Colon (tissue), 2 donors: ENCODE measurements around the gene ATXN7L1.
"Not testable (repeated sequence)": the region's sequence is repeated elsewhere in the genome, so short reads cannot be mapped to it uniquely, and the experiment has no call there.

Experiments used
- FAIRE-seq: peaks from 2 replicates; lab custom pipeline; 2012; peaks lifted over from hg19 to GRCh38; lab: Jason Lieb, UNC
- donor health status: control.
- donor health status: control.

The ATXN7L1 gene

DNA sequence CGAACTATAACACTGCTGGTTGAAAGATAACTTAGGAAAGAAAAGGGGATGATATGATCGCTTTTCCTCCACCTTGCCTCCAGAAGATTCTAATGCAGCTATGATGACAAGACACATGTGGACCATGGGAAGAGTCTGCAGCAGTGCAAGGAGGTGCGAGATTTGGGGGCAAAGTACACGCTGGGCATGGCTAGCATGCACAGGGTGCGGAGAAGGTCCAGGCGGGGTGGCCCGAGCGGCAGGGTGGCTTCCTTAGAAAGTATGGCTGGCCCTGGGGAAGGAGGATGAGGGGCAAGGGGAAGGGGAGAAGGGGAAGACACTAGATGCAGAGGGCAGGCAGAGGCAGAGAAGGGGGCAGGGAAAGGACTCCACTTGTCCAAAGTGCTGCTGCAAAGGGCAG is 15.6 kb downstream of the ATXN7L1 start:
- no peak for FAIRE-seq

DNA sequence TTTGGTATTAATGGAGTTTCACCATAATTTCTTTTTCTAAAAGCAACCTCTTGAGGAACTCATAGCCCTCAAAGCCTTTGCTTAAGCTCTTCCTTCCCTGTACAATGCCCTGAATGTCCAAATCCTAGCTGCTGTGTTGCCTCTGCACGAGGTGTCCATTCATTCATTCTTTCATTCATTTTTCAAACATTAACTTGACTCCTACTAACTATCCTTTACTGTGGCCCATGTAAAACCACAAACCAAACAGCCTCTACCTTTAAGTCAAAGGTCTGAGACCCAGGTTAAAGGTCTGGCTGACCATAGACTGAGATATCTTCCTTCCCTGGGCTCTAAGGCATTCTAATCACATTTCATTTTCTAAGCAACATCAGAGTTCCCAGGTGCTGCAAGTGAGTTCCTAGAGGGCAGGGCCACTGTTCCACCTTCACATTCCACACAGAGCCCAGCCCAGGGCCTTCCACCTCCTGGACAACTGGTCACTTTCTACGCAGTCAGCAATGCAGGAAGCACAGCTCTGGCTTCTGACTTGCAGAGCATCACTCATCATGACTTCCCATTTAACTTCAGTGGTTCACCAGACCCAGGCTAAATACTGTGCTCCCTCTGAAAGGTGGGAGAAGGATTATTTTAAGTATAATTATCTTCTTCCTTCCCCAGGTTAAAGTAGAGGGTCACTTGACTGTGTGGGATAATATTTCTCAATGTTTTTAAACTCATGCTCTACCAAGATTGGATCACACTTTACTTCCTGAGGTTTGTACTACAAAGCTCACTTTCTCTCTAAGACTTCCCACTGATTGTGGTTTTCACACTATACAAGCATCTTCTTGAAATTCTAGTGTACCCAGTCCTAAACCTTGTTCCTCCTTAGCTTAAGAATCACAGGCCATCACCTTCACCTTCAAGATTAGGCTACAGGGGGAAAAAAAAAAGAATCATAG is 19.1 kb downstream of the ATXN7L1 start:
- no peak for FAIRE-seq

DNA sequence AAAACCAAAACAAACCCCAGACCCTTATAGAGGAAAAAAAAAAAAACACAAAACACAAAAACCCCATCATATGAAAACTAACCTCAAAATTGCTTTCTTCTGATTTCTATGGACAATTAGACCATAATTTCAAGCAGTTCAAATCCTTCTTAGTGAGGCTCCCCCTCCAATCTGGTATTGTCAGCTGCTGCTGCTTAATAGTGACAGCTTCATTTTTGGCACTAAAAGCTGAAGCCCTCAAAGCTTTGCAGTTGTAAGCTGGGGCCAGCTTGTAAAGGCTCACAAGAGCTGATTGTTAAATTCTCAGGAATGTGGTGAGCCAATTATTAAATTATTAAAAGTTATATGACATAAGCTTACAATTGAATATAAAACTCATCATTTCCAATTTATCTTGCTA is 21.9 kb downstream of the ATXN7L1 start:
- FAIRE-seq: no peak

DNA sequence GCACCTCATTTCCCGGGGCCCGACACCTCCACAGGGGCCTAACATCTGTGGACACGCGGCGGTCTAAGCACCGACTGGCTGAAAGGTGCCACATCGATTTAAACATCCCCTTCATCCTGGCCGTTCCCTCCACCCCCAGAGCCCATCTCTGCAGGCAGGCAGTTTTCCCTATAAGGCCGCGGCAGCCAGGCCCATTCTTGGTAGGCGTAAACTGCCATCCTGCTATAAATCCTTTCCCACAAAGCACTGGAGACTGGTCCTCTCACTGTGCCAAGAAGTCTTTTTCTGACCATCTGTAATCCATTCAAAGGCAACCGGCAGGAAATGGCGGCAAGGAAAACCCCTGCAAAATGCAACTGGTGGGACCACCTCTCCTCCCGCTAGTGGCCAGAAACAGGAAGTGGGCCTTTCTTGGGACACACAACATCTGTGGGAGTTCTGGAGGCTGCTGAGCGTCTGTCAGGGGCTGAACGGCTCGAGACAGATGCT is 22.4 kb downstream of the ATXN7L1 start:
- FAIRE-seq: no peak

DNA sequence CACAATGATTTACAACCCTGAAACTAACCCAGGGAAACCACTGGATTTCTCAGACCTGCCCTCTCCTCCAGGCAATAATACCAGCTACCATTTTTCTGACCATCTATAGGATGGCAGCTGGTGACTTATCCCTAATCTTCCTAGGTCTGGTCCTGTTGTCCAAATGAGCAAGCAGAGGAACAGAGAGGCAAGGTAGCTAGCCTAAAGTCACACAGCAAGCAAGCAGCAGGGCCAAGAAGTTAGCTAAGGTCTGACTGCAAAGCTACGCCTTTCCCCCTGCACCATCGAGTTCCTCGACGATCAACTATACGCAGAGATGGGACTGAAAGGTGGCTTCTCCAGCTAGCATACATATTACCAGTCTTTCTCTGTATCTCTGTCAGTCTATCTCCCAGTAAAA is 25.3 kb downstream of the ATXN7L1 start:
- no peak for FAIRE-seq

DNA sequence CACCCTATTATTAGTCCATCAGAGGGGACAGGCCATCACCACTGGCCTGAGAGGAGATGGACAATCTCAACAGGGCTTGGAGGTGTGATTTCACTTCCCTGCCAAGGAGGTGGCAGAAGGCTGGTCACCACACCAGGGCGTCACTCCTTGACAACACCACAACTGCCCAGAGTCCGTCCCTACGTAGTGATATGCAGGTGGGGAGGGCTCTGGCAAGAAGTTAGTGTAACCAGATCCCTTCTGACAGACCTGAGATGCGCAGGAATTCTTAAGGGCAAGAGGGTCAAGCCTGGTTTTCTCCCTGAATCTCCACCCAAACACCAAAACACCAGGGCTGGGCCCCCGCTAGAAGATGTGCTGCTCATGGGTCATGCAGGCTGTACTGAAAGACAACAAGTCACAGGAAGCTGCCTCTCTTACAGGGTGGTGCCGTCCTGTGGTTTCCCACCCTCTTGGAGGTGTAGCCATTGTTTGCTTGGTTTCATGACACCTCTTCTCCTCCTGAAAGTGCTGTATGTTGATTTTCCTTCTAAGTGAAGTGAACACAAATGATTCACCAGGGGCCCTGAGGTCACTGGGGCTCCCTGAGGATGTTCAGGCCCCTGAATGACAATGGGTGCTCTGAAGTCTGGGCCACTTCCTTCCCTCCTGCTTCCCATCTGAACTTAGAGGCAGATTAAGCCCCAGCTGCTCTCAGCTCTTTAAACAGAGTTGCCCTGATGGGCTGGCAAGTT is 27.1 kb downstream of the ATXN7L1 start:
- no peak for FAIRE-seq

DNA sequence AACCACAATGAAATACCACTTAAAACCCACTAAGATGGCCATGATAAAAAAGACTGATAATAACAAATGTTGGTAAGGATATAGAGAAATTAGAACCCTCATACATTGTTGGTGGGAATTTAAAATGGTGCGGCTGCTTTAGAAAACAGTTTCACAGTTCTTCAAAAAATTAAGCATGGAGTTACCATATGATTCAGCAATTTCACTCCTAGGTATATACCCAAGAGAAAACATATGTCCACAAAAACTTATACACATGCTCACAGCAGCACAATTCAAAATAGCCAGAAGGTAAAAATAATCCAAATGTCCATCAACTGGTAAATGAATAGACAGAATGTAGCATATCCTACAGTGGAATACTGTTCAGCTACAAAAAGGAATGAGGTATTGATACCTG is 30.0 kb downstream of the ATXN7L1 start:
- FAIRE-seq: no peak

DNA sequence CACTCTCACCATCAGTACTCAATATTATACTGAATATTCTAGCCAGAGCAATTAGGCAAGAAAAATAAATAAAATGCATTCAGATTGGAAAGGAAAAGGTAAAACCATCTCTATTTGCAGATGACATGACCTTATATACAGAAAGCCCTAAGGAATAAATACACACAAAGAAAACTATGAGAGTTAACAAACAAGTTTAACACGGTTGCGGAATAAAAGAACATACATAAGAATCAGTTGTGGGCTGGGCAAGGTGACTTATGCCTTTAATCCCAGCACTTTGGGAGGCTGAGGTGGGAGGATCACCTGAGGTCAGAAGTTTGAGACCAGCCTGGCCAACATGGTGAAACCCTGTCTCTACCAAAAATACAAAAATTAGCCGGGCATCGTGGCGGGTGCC is 31.7 kb downstream of the ATXN7L1 start:
- FAIRE-seq: not testable (repeated sequence)

DNA sequence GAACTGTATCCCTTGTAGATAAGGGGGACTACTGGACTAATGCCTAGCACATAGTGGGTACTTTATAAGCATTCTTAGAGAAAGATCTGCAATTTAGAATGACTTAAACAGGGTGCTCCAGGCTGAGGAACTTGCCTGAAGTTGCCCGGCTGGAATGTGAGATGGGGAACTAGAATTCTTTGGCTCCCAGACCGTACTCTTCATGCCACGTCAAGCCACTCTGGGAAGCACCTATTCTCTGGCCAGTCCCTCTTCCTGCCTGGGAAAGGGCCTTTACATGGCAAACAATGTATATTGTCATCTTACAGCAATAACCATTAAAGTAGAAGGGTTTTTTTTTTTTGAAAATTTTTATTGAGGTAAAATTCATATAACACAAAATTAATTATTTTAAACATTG is 34.5 kb downstream of the ATXN7L1 start:
- FAIRE-seq: no peak

DNA sequence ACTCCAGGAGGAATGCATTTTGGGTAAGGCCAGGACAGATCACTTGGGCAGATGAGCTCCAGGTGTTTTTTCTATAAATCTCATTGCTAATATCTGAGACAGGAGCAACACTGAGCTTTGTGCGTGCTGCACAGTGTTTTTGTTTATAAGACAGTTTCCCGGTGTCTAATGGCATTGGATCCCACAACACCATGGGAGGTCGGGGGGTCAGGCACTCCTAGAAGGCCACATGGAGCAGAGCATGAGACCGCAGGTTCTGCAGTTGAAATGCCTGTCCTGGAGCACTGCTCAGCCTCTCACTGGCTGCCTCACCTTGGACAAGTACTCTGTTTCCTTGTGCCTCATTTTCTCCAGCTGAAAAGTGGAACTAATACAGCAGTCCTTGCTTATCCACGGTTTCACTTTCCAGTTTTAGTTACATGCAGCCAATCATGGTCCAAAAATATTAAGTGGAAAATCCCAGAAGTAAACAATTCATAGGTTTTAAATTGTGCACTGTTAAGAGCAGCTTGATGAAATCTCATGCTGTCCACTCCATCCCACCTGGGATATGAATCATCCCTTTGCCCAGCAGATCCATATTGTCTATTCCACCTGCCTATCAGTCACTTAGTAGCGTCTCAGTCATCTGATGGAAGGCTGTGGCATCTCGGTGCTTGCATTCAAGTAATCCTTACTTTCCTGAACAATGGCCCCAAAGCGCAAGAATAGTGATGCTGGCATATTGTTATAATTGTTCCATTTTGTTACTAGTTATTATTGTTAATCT is 35.2 kb downstream of the ATXN7L1 start:
- no peak for FAIRE-seq

DNA sequence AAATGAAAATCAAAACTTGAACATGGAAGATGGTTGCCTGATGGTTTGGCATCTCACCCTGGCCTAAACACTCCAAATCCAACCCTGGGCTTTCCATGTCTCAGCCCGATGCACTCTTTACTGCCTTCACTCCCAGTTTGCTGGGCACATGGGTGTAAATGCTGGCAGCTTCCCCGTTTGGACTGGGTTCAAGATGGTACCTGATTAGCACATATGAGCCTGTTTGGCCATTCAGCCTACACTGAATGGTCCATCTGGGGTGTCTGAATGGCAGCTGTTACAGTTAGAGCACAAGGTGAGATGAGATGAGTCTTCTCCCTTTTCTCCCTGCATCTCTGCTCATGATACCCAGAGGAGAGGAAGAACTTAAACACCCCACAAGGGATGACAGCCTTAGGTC is 37.1 kb downstream of the ATXN7L1 start:
- no peak for FAIRE-seq

DNA sequence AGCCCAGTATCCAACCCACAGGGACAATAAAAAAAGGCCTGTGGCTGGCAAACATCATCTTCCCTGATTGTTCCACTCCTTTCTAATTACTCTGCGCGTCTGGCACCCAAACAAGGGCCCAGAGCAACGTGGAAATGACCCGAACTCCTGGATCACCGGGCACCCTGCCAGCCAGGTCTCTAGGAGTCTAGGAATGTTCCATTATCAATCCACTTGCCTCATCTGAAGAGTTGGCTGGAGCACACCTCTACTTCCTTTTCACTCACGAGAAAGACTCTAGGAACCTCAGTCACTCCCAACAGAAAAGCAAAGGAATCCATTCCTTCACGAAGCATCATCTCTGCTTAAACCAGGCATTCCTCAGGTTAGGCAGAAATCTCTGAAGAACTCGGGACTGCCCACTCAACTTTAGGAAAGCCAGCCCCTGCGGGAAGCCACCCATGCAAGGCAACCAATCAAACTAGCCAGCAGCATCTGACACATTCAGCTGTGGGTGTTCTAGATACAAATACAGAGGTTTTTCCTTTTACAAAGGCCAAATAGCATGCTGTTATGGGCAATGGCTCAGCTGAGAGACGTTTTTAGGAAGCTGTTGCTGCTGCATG is 37.7 kb downstream of the ATXN7L1 start:
- FAIRE-seq: no peak

DNA sequence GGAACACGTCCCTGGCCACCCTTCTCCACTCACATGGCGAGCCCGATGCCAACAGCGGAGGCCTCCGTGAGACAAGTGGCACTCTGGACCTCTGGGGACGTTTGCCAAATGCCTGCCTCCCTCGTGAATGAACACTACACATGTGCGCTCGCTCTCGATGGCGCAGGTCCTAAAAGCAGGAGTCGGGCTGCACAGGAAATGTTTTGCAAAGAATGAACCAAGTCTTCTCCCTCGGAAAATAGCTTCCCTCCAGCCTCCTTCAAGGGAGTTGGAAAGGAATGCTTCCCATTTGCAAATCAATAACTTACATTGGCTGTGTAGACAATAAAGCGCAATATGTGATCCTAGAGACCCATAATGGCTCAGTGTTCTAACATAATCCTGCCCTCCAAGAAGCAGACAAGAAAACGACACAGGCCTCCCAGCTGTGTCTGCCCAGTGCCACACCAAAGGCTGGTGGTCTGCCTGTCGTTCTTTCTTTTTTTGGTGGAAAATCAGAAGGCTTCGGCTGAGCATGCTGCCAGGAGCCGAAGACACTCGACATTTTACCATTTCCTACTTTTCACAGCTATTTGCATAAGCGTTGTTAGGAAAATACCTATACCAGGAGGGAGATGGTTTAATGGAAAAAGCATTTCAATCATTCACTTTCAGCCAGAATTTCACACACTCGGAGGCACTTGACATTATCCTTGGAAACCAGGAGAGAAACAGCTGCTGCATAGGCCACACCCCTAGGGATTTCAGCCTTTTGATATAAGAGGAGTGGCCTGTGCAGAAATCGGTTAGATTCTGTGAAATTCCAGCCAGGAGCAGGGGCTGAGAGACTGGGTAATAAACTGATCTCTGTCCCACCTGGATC is 38.4 kb downstream of the ATXN7L1 start:
- no peak for FAIRE-seq

DNA sequence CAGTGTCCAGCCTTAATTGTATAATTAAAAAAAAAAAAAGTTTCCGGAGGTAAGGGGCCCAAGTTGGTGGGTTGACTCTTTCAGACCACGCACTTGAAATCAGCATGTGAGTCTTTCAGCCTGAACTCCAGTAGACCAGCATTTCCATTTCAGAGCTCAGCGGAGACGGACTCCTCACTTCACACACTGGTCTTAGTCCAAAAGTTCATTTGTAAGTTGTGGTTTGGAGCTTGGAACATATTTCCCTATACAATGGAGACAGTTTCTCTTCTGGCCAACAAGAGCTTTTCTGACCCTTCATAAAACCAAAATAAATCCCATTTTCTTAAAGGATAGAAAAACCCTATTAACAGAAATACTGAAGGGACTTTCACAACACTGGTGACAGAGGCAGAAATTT is 41.0 kb downstream of the ATXN7L1 start:
- FAIRE-seq: no peak

DNA sequence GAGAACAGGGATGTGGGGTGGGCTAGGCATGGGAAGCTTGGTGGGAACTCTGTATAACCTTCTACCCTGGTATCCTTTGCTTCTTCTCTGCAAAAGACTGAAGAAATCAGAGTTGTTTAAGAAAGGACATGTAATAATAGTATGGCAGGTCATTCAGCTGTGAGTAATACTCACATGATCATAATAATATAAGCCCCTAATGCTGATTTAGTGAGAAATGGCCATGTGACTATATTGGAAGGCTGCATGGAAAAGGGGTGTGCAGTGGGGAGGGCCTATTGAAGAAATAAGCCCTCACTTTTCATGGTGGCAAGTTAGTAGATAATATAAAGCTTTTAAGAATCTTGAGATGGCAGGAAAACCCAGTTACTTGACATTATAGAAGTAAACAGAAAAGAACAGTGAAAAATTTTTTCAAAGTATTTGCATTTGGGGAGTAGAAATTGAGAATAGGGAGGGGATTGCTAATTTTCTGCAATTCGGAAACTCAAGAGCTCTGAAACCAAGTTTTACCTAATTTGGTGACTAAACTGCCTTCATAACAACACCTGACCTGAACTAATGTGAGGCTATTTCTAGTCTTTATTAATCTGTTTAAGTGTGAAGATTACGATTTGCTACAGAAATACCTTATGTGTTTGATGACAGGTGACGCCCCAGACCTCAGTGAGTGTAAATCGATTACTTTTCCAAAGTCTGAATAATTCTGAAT is 44.4 kb downstream of the ATXN7L1 start:
- FAIRE-seq: no peak

DNA sequence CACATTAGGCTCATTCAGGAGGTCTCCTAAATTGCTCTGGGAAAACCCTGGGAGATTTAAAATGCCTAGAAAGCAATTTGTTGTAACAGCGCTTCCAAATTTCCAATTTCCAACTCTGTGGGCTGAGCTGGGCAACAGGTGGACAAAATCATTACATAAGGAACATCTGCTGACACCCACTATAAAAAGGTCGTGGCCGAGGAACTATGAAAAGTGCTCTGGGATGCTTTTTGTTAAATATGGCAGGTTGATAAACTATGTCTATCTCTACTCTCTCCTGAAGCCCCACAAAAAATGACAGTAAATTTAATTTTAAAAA is 45.1 kb downstream of the ATXN7L1 start:
- no peak for FAIRE-seq

DNA sequence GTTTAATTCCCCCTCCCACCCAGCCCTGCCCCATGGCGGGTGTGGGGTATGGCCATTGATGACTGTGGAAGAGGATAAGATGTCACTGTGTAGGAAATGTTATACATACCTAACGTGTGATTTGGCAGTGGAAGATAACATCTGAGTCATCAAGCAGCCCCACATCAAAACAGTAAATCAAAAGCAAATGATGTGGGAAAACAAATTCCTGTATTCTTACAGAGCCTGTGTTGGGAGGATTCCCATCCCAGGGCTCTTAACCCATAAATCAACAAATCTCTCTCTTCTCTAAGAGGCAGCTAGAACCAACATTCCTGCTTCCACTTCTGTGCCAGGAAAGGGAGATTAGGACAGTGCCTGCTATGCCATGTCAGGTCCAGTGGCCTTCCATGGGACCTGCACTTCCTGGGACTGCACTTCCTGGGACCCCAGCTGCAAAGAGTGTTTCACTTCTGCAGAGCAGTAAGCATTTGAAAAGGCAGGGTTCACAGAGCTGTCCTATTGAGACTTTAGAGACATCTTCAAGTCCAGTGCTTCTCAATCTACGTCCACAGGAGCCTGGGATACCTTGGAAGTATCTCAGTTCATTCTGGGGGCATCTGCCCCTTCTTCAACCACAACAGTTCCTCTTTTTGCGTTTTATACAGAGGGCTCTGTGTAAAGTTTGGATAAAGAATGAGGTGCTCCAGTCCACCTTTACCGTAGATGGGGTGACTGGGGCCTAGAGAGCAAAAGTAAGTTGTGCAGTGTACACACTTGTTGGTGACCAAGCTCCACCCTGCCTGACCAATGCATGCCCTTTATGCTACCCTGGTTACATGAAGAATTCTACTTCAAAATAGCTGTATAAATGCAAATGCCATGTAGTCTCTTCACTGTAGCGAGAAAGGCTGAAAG is 45.7 kb downstream of the ATXN7L1 start:
- no peak for FAIRE-seq

DNA sequence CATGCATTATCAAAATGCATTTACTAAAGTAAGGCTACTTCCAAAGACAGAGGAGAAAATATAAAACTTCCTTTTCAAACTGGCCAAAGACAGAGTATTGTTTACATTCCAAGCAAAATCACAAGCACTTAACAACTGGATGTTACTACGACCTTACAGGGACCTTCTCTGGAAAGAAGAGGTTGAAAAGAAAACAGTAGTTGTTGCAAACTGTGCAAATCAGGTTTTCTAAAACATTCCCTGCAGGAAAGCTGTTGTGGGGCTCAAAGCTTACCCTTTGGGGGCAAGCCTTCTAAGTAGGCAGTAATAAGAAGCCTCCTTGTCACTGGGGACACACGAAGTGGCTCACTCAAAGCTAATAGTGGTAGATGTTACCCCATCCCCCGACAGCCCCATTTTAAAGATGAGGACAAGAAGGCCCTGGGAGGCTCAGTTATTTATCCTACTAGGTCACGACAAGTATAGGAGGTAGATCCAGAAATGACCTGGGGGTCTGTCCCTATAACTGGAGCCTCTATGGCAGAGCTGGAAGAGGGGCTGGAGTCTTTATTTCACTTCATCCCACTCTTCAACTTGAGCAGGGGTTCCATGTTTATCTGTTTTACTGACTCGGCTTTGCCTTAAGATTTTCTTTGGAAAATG is 46.6 kb downstream of the ATXN7L1 start:
- FAIRE-seq: no peak

DNA sequence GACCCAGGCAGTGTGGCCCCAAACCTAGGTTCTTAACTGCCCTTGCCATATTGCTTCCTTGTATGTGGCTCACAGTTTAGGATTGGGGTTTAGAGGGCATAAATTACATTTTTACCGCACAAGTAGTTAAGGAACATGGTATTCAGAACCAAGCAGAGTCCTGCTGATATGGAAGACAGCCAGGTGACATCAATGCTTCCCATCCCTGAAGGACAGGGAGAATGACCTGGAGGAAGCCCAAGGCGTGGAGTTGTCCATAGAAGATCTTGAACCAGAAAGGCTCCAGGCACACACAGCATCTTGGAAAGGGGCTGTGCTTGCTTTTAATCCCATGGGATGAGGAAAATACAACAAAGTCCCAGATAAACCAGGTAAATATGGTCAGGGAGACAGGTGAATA is 48.3 kb downstream of the ATXN7L1 start:
- no peak for FAIRE-seq
